SK-N-SH (cell line): ENCODE data around the gene CFAP20DC. TPM values are rescaled to one million over a fixed set of nuclear protein-coding genes. Genes with fewer than 3 reads are reported as not detected.

ENCODE experiments used
- CTCF ChIA-PET: fragments of 300-600, 350-600 bp; formaldehyde crosslinking; extraction: SDS; loops from one replicate; lab custom pipeline; 2021; lab: Yijun Ruan, JAX
- POLR2A ChIA-PET: fragments of 350-600 bp; sonication (Branson Sonifier 250); formaldehyde crosslinking; extraction: SDS; loops from one replicate; lab custom pipeline; 2020; ENCODE audit warnings: antibody characterized with exemption, inconsistent platforms; lab: Yijun Ruan, JAX
- DNase-seq: peaks from one replicate; pipeline ENCODE4 v3.0.0; 2012
- H2AFZ ChIP-seq: fragments of 200-600 bp; sonication (generic); 2 replicates; pipeline ENCODE4 v1.8.1; 2016; ENCODE audit warnings: antibody characterized with exemption, mild to moderate bottlenecking, low read depth
- H3F3A ChIP-seq: fragments of 200-600 bp; sonication (generic); replicated peaks from 2 replicates; pipeline ENCODE3; 2016; ENCODE audit warnings: antibody characterized with exemption, mild to moderate bottlenecking; ENCODE audit not compliant: insufficient read depth
- H3K27ac ChIP-seq, 2 experiments: fragments of 200-500 bp in 1 of 2; fragments of 200-600 bp in 1 of 2; sonication (Bioruptor generic) in 1 of 2; sonication (generic), shearing (Covaris generic) in 1 of 2; 2 replicates each; pipeline versions ENCODE4 v1.5.1 to v1.6.1; 2014 to 2016; ENCODE audit warnings: low read depth in 2 of 2, inconsistent platforms in 1 of 2, low read length in 1 of 2, mild to moderate bottlenecking in 1 of 2, mixed read lengths in 1 of 2
- H3K27me3 ChIP-seq: fragments of 200-600 bp; sonication (generic), shearing (Covaris generic); 2 replicates; pipeline ENCODE4 v1.6.1; 2016; ENCODE audit warnings: mixed run types; ENCODE audit not compliant: insufficient read depth
- H3K36me3 ChIP-seq, 2 experiments: fragments of 200-500 bp in 1 of 2; fragments of 200-600 bp in 1 of 2; sonication (Bioruptor generic) in 1 of 2; sonication (generic) in 1 of 2; replicated peaks in 1 of 2; 2 replicates each; pipeline versions ENCODE3 to v1.5.1; 2014 to 2016; ENCODE audit warnings: low read length in 1 of 2, mild to moderate bottlenecking in 1 of 2; ENCODE audit not compliant: insufficient read depth in 2 of 2, control insufficient read depth in 1 of 2
- H3K4me1 ChIP-seq, 2 experiments: fragments of 200-500 bp in 1 of 2; fragments of 200-600 bp in 1 of 2; sonication (Bioruptor generic) in 1 of 2; sonication (generic), shearing (Covaris generic) in 1 of 2; 2 replicates each; pipeline versions ENCODE4 v1.5.1 to v1.6.1; 2014 to 2016; ENCODE audit warnings: low read depth in 1 of 2, low read length in 1 of 2, mixed run types in 1 of 2; ENCODE audit not compliant: insufficient read depth in 2 of 2, control insufficient read depth in 1 of 2
- H3K4me2 ChIP-seq: fragments of 200-600 bp; sonication (generic), shearing (Covaris generic); 2 replicates; pipeline ENCODE4 v1.6.1; 2017; ENCODE audit warnings: mixed run types
- H3K4me3 ChIP-seq, 2 experiments: fragments of 200-500 bp in 1 of 2; fragments of 200-600 bp in 1 of 2; sonication (Bioruptor generic) in 1 of 2; sonication (generic), shearing (Covaris generic) in 1 of 2; 2 replicates each; pipeline versions ENCODE4 v1.5.1 to v1.8.1; 2014 to 2016; ENCODE audit warnings: low read depth in 2 of 2, inconsistent platforms in 1 of 2, low read length in 1 of 2, mild to moderate bottlenecking in 1 of 2, mixed read lengths in 1 of 2, moderate library complexity in 1 of 2
- H3K79me2 ChIP-seq: fragments of 200-600 bp; sonication (generic); 2 replicates; pipeline ENCODE4 v1.8.1; 2017; ENCODE audit warnings: mild to moderate bottlenecking; ENCODE audit not compliant: insufficient read depth
- H3K9ac ChIP-seq: fragments of 200-600 bp; sonication (generic); 2 replicates; pipeline ENCODE4 v1.6.1; 2017; ENCODE audit warnings: mixed run types
- H3K9me2 ChIP-seq: fragments of 200-600 bp; sonication (generic); 2 replicates; pipeline ENCODE4 v1.6.1; 2017; ENCODE audit warnings: mixed run types
- H3K9me3 ChIP-seq: fragments of 200-600 bp; sonication (generic); 2 replicates; pipeline ENCODE4 v1.6.1; 2017; ENCODE audit warnings: mixed run types, mild to moderate bottlenecking, moderate library complexity
- H4K20me1 ChIP-seq: fragments of 200-600 bp; sonication (generic); 2 replicates; pipeline ENCODE4 v1.6.1; 2017; ENCODE audit warnings: mild to moderate bottlenecking, mixed run types; ENCODE audit not compliant: insufficient read depth
- EZH2phosphoT487 ChIP-seq: fragments of 200-600 bp; sonication (generic); IDR thresholded peaks from 2 replicates; pipeline ENCODE4 v1.6.1; 2017; ENCODE audit warnings: low read depth, mixed run types, mild to moderate bottlenecking, antibody characterized with exemption, moderate library complexity, borderline replicate concordance
- FOXJ3 ChIP-seq: sonication (generic); formaldehyde crosslinking; IDR thresholded peaks from 2 replicates; pipeline ENCODE4 v1.5.1; 2020; ENCODE audit warnings: mild to moderate bottlenecking, missing genetic modification reagents
- FOXM1 ChIP-seq: IDR thresholded peaks from 2 replicates; pipeline ENCODE4 v1.4.0; 2012; ENCODE audit warnings: low read depth, mild to moderate bottlenecking
- JUND ChIP-seq: IDR thresholded peaks from 2 replicates; pipeline ENCODE4 v1.4.0; 2012
- RAD21 ChIP-seq: IDR thresholded peaks from 2 replicates; pipeline ENCODE4 v1.6.1; 2012; ENCODE audit warnings: mild to moderate bottlenecking, low read length
- RCOR1 ChIP-seq: fragments of 150-350 bp; IDR thresholded peaks from 2 replicates; pipeline ENCODE4 v1.6.1; 2017; ENCODE audit warnings: antibody characterized with exemption, low read length
- TCF12 ChIP-seq: IDR thresholded peaks from 2 replicates; pipeline ENCODE4 v1.4.0; 2012
- TEAD4 ChIP-seq: IDR thresholded peaks from 2 replicates; pipeline ENCODE4 v1.4.0; 2012; ENCODE audit warnings: mild to moderate bottlenecking, borderline replicate concordance; ENCODE audit not compliant: insufficient read depth
- USF2 ChIP-seq: fragments of 150-350 bp; IDR thresholded peaks from 2 replicates; pipeline ENCODE4 v1.6.1; 2017; ENCODE audit warnings: antibody characterized with exemption, low read length, low read depth, borderline replicate concordance
- ZBTB33 ChIP-seq: IDR thresholded peaks from 2 replicates; pipeline ENCODE4 v1.4.0; 2012; ENCODE audit warnings: low read depth, borderline replicate concordance
- WGBS: methylation state at CpG from one replicate; pipeline ENCODE4 v1.1.6; 2017; ENCODE audit warnings: low lambda C conversion rate; 5-methylcytosine and 5-hydroxymethylcytosine counted together
- polyA plus RNA-seq, 3 experiments: library from polyadenylated mRNA; depleted of rRNA; stranded (reverse); fragments of >200 nt; gene quantifications; 2 replicates each; pipeline ENCODE4 v1.2.3, GENCODE V29; 2012

The CFAP20DC gene
- polyA plus RNA-seq, 1 of the 3 experiments (the other 2 are of a cell fraction): 1.8 TPM

- Histone ChIP-seq H3F3A (no peaks in the 10 kb centered on the region), H3K36me3 (no peaks in the 10 kb centered on the region), H3K79me2 (no peaks in the 10 kb centered on the region), H3K4me3 (no peak overlapping the region), H3K27me3 (no peaks in the 10 kb centered on the region), H4K20me1 (no peaks in the 10 kb centered on the region), H3K4me2 (no peak overlapping the region), H3K9me3 (no peaks in the 10 kb centered on the region), H3K4me1 (no peaks in the 10 kb centered on the region), H3K9ac (no peak overlapping the region), H2AFZ (no peak overlapping the region), H3K9me2 (no peaks in the 10 kb centered on the region), H3K27ac (no peak overlapping the region)
- WGBS: 84% methylated on average over 4 of the region's 5 CpGs
- ChIA-PET CTCF (interaction anchor here (0.6 to 1.1 kb wide), 3 partner anchors 9 to 308 kb away, joined by 3 to 4 read pairs (median 4); no protein-coding TSS in a partner anchor), POLR2A (no interaction called here)
- TF ChIP-seq ZBTB33: no peak
- TF ChIP-seq TCF12: no peak
- no peak for TF ChIP-seq TEAD4
- no peak for TF ChIP-seq FOXM1
- no peak for TF ChIP-seq USF2
- TF ChIP-seq FOXJ3 (CRISPR knock-in tag): no peak
- no peak for TF ChIP-seq EZH2phosphoT487
- no peak for TF ChIP-seq RAD21
- no peak for TF ChIP-seq RCOR1
- DNase-seq: no peak
These were observed 32.8 kb downstream of the CFAP20DC start for GRCh38 chr3:59016930-59017616.

- no peak overlapping the region for H3K27ac ChIP-seq
- H2AFZ ChIP-seq: no peak overlapping the region
- WGBS: 89% methylated on average over 1 of the region's 1 CpG
- DNase-seq: no peak
- no peaks in the 10 kb centered on the region for H4K20me1 ChIP-seq
- H3K79me2 ChIP-seq: no peaks in the 10 kb centered on the region
- H3K9me3 ChIP-seq: no peaks in the 10 kb centered on the region
- no peak for TF ChIP-seq JUND
- TF ChIP-seq FOXM1: no peak
- no peak overlapping the region for H3K4me3 ChIP-seq
- no peaks in the 10 kb centered on the region for H3K4me1 ChIP-seq
- no peaks in the 10 kb centered on the region for H3K27me3 ChIP-seq
- no peak overlapping the region for H3K4me2 ChIP-seq
- no peaks in the 10 kb centered on the region for H3K9me2 ChIP-seq
- POLR2A ChIA-PET: no interaction called here
- no peak overlapping the region for H3K9ac ChIP-seq
- H3K36me3 ChIP-seq: peaks cover 0 to 3% of the 10 kb centered on the region in 2 experiments
- no peaks in the 10 kb centered on the region for H3F3A ChIP-seq
- CTCF ChIA-PET: interaction anchor here (0.8 to 1.4 kb wide), 2 partner anchors 10 to 19 kb away, joined by 3 read pairs; no protein-coding TSS in a partner anchor
These were observed 36.2 kb downstream of the CFAP20DC start for GRCh38 chr3:59013611-59014010.
